Endothelial cell of umbilical vein (primary cell): ENCODE data around the gene WDR5. TPM values are rescaled to one million over a fixed set of nuclear protein-coding genes. Genes with fewer than 3 reads are reported as not detected.

Experiments
- BruUV-seq: library from RNA; stranded (reverse); fragments of 400-500 nt; replicated peaks from 2 replicates; lab custom pipeline; 2021; lab: Mats Ljungman, UMichigan
- CTCF ChIA-PET: fragments of 300-600, 350-600 bp; sonication (Branson Sonifier 250); formaldehyde crosslinking; loops from one replicate; lab custom pipeline; 2021; ENCODE audit warnings: antibody characterized with exemption, inconsistent platforms; lab: Charles Lee
- POLR2A ChIA-PET: fragments of 300-600, 350-600 bp; sonication (Branson Sonifier 250); formaldehyde crosslinking; loops from one replicate; lab custom pipeline; 2021; ENCODE audit warnings: antibody characterized with exemption, inconsistent platforms; lab: Charles Lee
- DNase-seq: peaks from one replicate; pipeline ENCODE4 v3.0.0-alpha.2; 2011; ENCODE audit warnings: low read depth, low spot score
- FAIRE-seq: peaks from 2 replicates; lab custom pipeline; 2011; peaks lifted over from hg19 to GRCh38; lab: Jason Lieb, UNC
- H2AFZ ChIP-seq: 2 replicates; pipeline ENCODE4 v1.6.0; 2012; ENCODE audit warnings: low read depth, low read length, control low read depth, inconsistent platforms
- H3K27ac ChIP-seq: 2 replicates; pipeline ENCODE4 v1.5.1; 2011; ENCODE audit warnings: low read depth, mild to moderate bottlenecking, control low read depth, low read length, moderate library complexity; ENCODE audit not compliant: insufficient read depth
- H3K27me3 ChIP-seq, 2 experiments: 2 replicates each; pipeline versions ENCODE4 v1.6.0 to v1.6.1; 2011; ENCODE audit warnings: low read length in 2 of 2, mixed read lengths in 1 of 2; ENCODE audit not compliant: control insufficient read depth in 2 of 2, insufficient read depth in 2 of 2
- H3K36me3 ChIP-seq, 2 experiments: 2 replicates in 1 of 2; 3 replicates in 1 of 2; pipeline ENCODE4 v1.5.1; 2011; ENCODE audit warnings: low read length in 2 of 2, mild to moderate bottlenecking in 1 of 2, moderate library complexity in 1 of 2; ENCODE audit not compliant: control insufficient read depth in 2 of 2, insufficient read depth in 2 of 2; ENCODE audit errors: extremely low read depth in 1 of 2
- H3K4me1 ChIP-seq: 3 replicates; pipeline ENCODE4 v1.5.1; 2011; ENCODE audit warnings: mild to moderate bottlenecking, low read length; ENCODE audit not compliant: control insufficient read depth, insufficient read depth; ENCODE audit errors: extremely low read depth
- H3K4me2 ChIP-seq: 2 replicates; pipeline ENCODE4 v1.6.1; 2011; ENCODE audit warnings: low read length, control low read depth, mixed read lengths; ENCODE audit not compliant: insufficient read depth
- H3K4me3 ChIP-seq, 3 experiments: fragments of 200-600 bp in 1 of 3; sonication (generic), shearing (Covaris generic) in 1 of 3; replicated peaks in 1 of 3; 2 replicates each; pipeline ENCODE4 v1.5.1; 2011 to 2016; ENCODE audit warnings: control low read depth in 3 of 3, low read length in 3 of 3, mild to moderate bottlenecking in 2 of 3, inconsistent platforms in 1 of 3, low read depth in 1 of 3, moderate library complexity in 1 of 3; ENCODE audit not compliant: insufficient read depth in 1 of 3
- H3K79me2 ChIP-seq: 2 replicates; pipeline ENCODE4 v1.6.0; 2012; ENCODE audit warnings: low read length, inconsistent platforms; ENCODE audit not compliant: control insufficient read depth, insufficient read depth
- H3K9ac ChIP-seq: replicated peaks from 2 replicates; pipeline ENCODE3; 2011; ENCODE audit warnings: low read length, control low read depth; ENCODE audit not compliant: insufficient read depth; ENCODE audit errors: extremely low read depth
- H3K9me1 ChIP-seq: replicated peaks from 3 replicates; pipeline ENCODE4 v1.6.0; 2011; ENCODE audit warnings: mild to moderate bottlenecking, low read length; ENCODE audit not compliant: control insufficient read depth, insufficient read depth; ENCODE audit errors: extremely low read depth
- H3K9me3 ChIP-seq: replicated peaks from 2 replicates; pipeline ENCODE4 v1.5.1; 2012; ENCODE audit warnings: low read length, inconsistent platforms; ENCODE audit not compliant: control insufficient read depth, insufficient read depth
- H4K20me1 ChIP-seq: replicated peaks from 2 replicates; pipeline ENCODE3; 2011; ENCODE audit warnings: mild to moderate bottlenecking, low read length; ENCODE audit not compliant: control insufficient read depth, insufficient read depth; ENCODE audit errors: extremely low read depth
- CTCF ChIP-seq, 2 donors: IDR thresholded peaks; 1 replicate in 1 of 2; 2 replicates in 1 of 2; pipeline ENCODE4 v1.5.1; 2011; ENCODE audit warnings: low read length in 2 of 2, mild to moderate bottlenecking in 2 of 2, moderate library complexity in 2 of 2, control low read depth in 1 of 2, inconsistent platforms in 1 of 2, low read depth in 1 of 2; ENCODE audit not compliant: insufficient read depth in 1 of 2; ENCODE audit errors: extremely low read depth in 1 of 2
- EZH2 ChIP-seq: IDR thresholded peaks from 2 replicates; pipeline ENCODE4 v1.6.1; 2012; ENCODE audit warnings: borderline replicate concordance, low read depth, mild to moderate bottlenecking, moderate library complexity, low read length, inconsistent platforms; ENCODE audit not compliant: severe bottlenecking
- FOS ChIP-seq: IDR thresholded peaks from 2 replicates; pipeline ENCODE4 v1.6.1; 2011; ENCODE audit warnings: mild to moderate bottlenecking, low read length, moderate library complexity, borderline replicate concordance; ENCODE audit not compliant: insufficient read depth
- GATA2 ChIP-seq: IDR thresholded peaks from 2 replicates; pipeline ENCODE4 v1.7.0; 2011; ENCODE audit warnings: low read depth, mild to moderate bottlenecking, moderate library complexity, mixed read lengths, low read length; ENCODE audit not compliant: insufficient read length, insufficient read depth
- JUN ChIP-seq: IDR thresholded peaks from 2 replicates; pipeline ENCODE4 v1.6.1; 2011; ENCODE audit warnings: borderline replicate concordance, low read depth; ENCODE audit not compliant: insufficient read length, insufficient read depth
- MAX ChIP-seq: IDR thresholded peaks from 2 replicates; pipeline ENCODE4 v1.6.1; 2011; ENCODE audit not compliant: insufficient read depth, insufficient read length
- MYC ChIP-seq: IDR thresholded peaks from one replicate; pipeline ENCODE4 v1.6.1; 2011; ENCODE audit warnings: mild to moderate bottlenecking, low read depth, low read length
- POLR2A ChIP-seq: IDR thresholded peaks from 2 replicates; pipeline ENCODE4 v1.6.1; 2012; ENCODE audit warnings: low read depth, mild to moderate bottlenecking, control low read depth, low read length
- POLR2AphosphoS5 ChIP-seq: IDR thresholded peaks from 2 replicates; pipeline ENCODE4 v1.6.1; 2012; ENCODE audit warnings: low read depth, mild to moderate bottlenecking, control low read depth, low read length, moderate library complexity; ENCODE audit not compliant: insufficient read depth
- dilution Hi-C: fragments of 300-500 bp; cut with MboI; formaldehyde crosslinking; loops from one replicate; pipeline ENCODE4 v1.15.0; 2019; ENCODE audit warnings: low sequenced_read_pairs; ENCODE audit not compliant: extremely low pct_ligation_motif_present
- intact Hi-C: fragments of 100-400 bp; cut with micrococcal nuclease; formaldehyde crosslinking; loops from one replicate; pipeline ENCODE4 v1.10.0; 2022
- polyA plus RNA-seq, 4 experiments: library from polyadenylated mRNA; depleted of rRNA in 3 of 4; stranded (reverse) in 3 of 4; unstranded in 1 of 4; fragments of >200 nt; gene quantifications; 2 replicates each; pipeline versions ENCODE4 v1.2.1 to v1.2.3, GENCODE V29; 2011 to 2012; ENCODE audit warnings: missing spikeins in 1 of 4
- total RNA-seq: library from RNA; stranded (reverse); gene quantifications from 2 replicates; pipeline ENCODE4 v1.2.3, GENCODE V29; 2021

Gene WDR5
- total and polyA plus RNA-seq, 2 donors (not counting 3 experiments of a cell fraction or from before 2014, with no cell fraction given): 32.1 to 42.5 TPM

DNA sequence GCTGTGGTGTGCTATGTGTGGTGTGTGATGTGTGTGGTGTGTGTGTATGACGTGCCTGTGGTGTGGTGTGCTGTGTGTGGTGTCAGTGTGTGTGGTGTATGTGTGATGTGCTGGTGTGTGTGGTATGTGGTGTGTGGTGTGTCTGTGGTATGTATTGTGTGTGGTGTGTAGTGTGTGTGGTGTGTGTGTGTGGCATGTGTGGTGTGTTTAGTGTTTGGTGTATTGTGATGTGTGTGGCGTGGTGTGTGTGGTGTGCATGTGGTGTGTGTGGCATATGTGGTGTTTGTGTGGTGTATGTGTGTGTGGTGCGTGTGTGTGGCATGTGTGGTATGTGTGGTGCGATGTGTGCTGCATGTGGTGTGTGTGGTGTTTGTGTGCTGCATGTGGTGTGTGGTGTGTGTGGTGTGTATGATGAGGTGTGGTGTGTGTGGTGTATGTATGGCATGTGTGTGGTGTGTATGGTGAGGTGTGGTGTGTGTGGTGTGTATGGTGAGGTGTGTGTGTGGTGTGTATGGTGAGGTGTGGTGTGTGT lies 46.7 kb downstream of the WDR5 start:
- CTCF ChIA-PET: no interaction called here
- TF ChIP-seq FOS (no peak), EZH2 (no peak), CTCF (IDR thresholded peaks at IDR 0.05; ENCODE audit: extremely low read depth in 1 of 2, insufficient read depth in 1 of 2, low read depth in 1 of 2, low read length in 2 of 2) (no peak), POLR2AphosphoS5 (no peak), MYC (no peak), POLR2A (no peak), MAX (no peak), JUN (no peak), GATA2 (no peak)
- Histone ChIP-seq H4K20me1 (no peaks in the 10 kb centered on the region), H3K9me1 (no peaks in the 10 kb centered on the region), H3K79me2 (no peaks in the 10 kb centered on the region), H3K36me3 (no peaks in the 10 kb centered on the region), H3K4me3 (no peak overlapping the region), H3K27ac (no peak overlapping the region), H3K9me3 (no peaks in the 10 kb centered on the region), H3K4me2 (no peak overlapping the region), H3K27me3 (peaks cover 1% of the 10 kb centered on the region in 2 experiments), H3K4me1 (no peaks in the 10 kb centered on the region), H2AFZ (no peak overlapping the region), H3K9ac (no peak overlapping the region)
- no peak for FAIRE-seq
- DNase-seq: peak; percentile 28
- dilution Hi-C loops: no loop called here
- POLR2A ChIA-PET: no interaction called here
- BruUV-seq: no TSS peak
- intact Hi-C loops: no loop called here
